Coronary artery (tissue), 2 donors: Measurements from ENCODE around the gene WDFY4.
A peak's percentile ranks its signal among the peaks of the same experiment; 100 is the strongest.

Source experiments
- DNase-seq: peaks from one replicate; pipeline ENCODE4 v3.0.0-alpha.2; 2017; ENCODE audit warnings: low spot score
- H3K27ac ChIP-seq, 2 donors: fragments of 200-600 bp; sonication (generic); one replicate each; pipeline ENCODE4 v1.5.1; 2016 to 2019
- H3K4me3 ChIP-seq: fragments of 200-600 bp; sonication (generic); 2 replicates; pipeline ENCODE4 v1.5.1; 2016; ENCODE audit warnings: mild to moderate bottlenecking, moderate library complexity
- CTCF ChIP-seq: fragments of 200-600 bp; sonication (generic); IDR thresholded peaks from one replicate; pipeline ENCODE4 v1.5.1; 2019; ENCODE audit warnings: antibody characterized with exemption

The WDFY4 gene

GRCh38 chr10:48799341-48800006 lies 114.8 kb downstream of the WDFY4 start:
- Histone ChIP-seq H3K27ac (peak overlapping the region in 1 of 2 donors; percentile 58), H3K4me3 (no peak overlapping the region)
- no peak for DNase-seq
- TF ChIP-seq CTCF, result no peak

GRCh38 chr10:48800007-48800675 lies 115.5 kb downstream of the WDFY4 start:
- no peak for TF ChIP-seq CTCF

GRCh38 chr10:48801001-48801421 lies 116.3 kb downstream of the WDFY4 start:
- TF ChIP-seq CTCF, result no peak
- Histone ChIP-seq H3K27ac (peak overlapping the region in 1 of 2 donors; percentile 66), H3K4me3 (no peak overlapping the region)
- DNase-seq, result no peak

More at GRCh38 chr10:48800007-48800675, 115.5 kb downstream of the WDFY4 start:
- H3K27ac ChIP-seq, result peak overlapping the region in 1 of 2 donors; percentile 58
- no peak for DNase-seq
- H3K4me3 ChIP-seq, result peak overlapping the region; percentile 3

GRCh38 chr10:48802611-48803071 lies 118.0 kb downstream of the WDFY4 start:
- TF ChIP-seq CTCF, result no peak
- no peak for DNase-seq
- no peak overlapping the region for H3K4me3 ChIP-seq
- H3K27ac ChIP-seq, result no peak overlapping the region

GRCh38 chr10:48803801-48804584 lies 119.3 kb downstream of the WDFY4 start:
- DNase-seq, result no peak
- H3K27ac ChIP-seq, result no peak overlapping the region
- H3K4me3 ChIP-seq, result no peak overlapping the region
- TF ChIP-seq CTCF, result no peak

- DNase-seq, result no peak
- H3K27ac ChIP-seq, result peak overlapping the region in 1 of 2 donors; percentile 48
These were observed 120.1 kb downstream of the WDFY4 start for GRCh38 chr10:48804740-48805182.

More at GRCh38 chr10:48804740-48805182, 120.1 kb downstream of the WDFY4 start:
- H3K4me3 ChIP-seq, result no peak overlapping the region
- no peak for TF ChIP-seq CTCF
